Testis (tissue), 2 donors: ENCODE measurements around the gene PROZ.

Experiments used
- CTCF ChIP-seq, 3 experiments: fragments of 450-650 bp in 2 of 3; fragments of 200-600 bp in 1 of 3; sonication (generic) in 1 of 3; IDR thresholded peaks; one replicate each; pipeline ENCODE4 v1.5.1; 2016 to 2019; ENCODE audit warnings: antibody characterized with exemption in 3 of 3, mild to moderate bottlenecking in 2 of 3, moderate library complexity in 1 of 3
- POLR2A ChIP-seq: fragments of 450-650 bp; IDR thresholded peaks from one replicate; pipeline ENCODE4 v1.6.1; 2017; ENCODE audit warnings: antibody characterized with exemption, mild to moderate bottlenecking, moderate library complexity

GRCh38 chr13:113182046-113182445, 23.6 kb downstream of the PROZ start:
- TF ChIP-seq CTCF (IDR thresholded peaks at IDR 0.05) = no peak
- no peak for TF ChIP-seq POLR2A
